ENCODE data around the gene MINDY4.

DNA sequence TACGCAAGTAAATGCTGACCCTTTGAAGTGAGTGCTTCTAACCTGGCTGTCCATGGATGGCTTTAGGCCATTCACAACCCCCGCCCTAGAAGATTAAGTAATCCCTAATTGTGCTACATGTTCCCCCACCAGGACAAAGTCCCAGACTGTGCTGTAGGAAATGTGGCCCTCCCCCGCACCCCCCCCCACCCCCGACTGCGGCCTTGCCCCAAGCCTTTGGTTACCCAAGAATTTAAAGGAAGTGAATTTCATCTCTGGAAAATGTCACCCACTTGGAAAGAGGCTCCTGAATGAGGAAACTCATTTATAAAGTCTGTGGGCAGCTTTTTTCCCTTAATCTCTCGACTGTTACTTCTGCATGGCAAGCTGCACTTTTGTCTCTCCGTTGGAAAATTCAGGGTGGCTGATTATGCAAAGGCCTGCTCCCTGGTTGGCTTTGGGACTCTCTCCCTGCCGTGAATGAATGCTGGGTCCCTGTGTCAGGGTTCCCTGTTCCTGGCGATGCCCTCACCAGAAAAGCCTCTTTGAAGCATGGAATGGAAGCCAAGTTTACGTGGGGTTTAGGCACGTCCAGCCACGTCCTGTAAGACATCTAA lies 109.0 kb downstream of the MINDY4 start:
- no peak for TF ChIP-seq POLR2A (IDR thresholded peaks at IDR 0.05)
- TF ChIP-seq, protein P1, sequence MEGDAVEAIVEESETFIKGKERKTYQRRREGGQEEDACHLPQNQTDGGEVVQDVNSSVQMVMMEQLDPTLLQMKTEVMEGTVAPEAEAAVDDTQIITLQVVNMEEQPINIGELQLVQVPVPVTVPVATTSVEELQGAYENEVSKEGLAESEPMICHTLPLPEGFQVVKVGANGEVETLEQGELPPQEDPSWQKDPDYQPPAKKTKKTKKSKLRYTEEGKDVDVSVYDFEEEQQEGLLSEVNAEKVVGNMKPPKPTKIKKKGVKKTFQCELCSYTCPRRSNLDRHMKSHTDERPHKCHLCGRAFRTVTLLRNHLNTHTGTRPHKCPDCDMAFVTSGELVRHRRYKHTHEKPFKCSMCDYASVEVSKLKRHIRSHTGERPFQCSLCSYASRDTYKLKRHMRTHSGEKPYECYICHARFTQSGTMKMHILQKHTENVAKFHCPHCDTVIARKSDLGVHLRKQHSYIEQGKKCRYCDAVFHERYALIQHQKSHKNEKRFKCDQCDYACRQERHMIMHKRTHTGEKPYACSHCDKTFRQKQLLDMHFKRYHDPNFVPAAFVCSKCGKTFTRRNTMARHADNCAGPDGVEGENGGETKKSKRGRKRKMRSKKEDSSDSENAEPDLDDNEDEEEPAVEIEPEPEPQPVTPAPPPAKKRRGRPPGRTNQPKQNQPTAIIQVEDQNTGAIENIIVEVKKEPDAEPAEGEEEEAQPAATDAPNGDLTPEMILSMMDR (IDR thresholded peaks at IDR 0.05), result no peak
